LNCaP clone FGC (cell line): ENCODE measurements around the gene RRP7A.
"Not testable (repeated sequence)": the region's sequence is repeated elsewhere in the genome, so short reads cannot be mapped to it uniquely, and the experiment has no call there.

Experiments
- DNase-seq: peaks from one replicate; pipeline ENCODE4 v3.0.0-alpha.2; 2011; ENCODE audit warnings: low read depth
- H3K4me3 ChIP-seq: 2 replicates; pipeline ENCODE4 v1.5.1; 2011; ENCODE audit warnings: mild to moderate bottlenecking, low read depth, low read length, control low read depth
- TF ChIP-seq, protein P1 (sequence below): IDR thresholded peaks from 2 replicates; pipeline ENCODE4 v1.5.1; 2012; ENCODE audit warnings: mild to moderate bottlenecking; ENCODE audit not compliant: control insufficient read depth, insufficient read depth; ENCODE audit errors: extremely low read depth

Gene RRP7A

GRCh38 chr22:42519525-42520401 lies at the start of gene RRP7A:
TSS of gene RRP7A (minus strand) at chr22:42519796. CDS start at chr22:42519786, 10 bp downstream.
- peak within 1 kb of the TSS; percentile 60 for H3K4me3 ChIP-seq
- TF ChIP-seq, protein P1, sequence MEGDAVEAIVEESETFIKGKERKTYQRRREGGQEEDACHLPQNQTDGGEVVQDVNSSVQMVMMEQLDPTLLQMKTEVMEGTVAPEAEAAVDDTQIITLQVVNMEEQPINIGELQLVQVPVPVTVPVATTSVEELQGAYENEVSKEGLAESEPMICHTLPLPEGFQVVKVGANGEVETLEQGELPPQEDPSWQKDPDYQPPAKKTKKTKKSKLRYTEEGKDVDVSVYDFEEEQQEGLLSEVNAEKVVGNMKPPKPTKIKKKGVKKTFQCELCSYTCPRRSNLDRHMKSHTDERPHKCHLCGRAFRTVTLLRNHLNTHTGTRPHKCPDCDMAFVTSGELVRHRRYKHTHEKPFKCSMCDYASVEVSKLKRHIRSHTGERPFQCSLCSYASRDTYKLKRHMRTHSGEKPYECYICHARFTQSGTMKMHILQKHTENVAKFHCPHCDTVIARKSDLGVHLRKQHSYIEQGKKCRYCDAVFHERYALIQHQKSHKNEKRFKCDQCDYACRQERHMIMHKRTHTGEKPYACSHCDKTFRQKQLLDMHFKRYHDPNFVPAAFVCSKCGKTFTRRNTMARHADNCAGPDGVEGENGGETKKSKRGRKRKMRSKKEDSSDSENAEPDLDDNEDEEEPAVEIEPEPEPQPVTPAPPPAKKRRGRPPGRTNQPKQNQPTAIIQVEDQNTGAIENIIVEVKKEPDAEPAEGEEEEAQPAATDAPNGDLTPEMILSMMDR = no peak
- no peak for DNase-seq

- not testable (repeated sequence) for DNase-seq, H3K4me3 ChIP-seq
These were observed 48.4 kb upstream of the RRP7A start for GRCh38 chr22:42567950-42568349.

GRCh38 chr22:42565956-42566355 lies 46.4 kb upstream of the RRP7A start:
- no peak overlapping the region for H3K4me3 ChIP-seq
- TF ChIP-seq, protein P1 = no peak
- DNase-seq = no peak

- H3K4me3 ChIP-seq = no peak overlapping the region
- TF ChIP-seq, protein P1 = no peak
- no peak for DNase-seq
These were observed 45.1 kb upstream of the RRP7A start for GRCh38 chr22:42564699-42565098.

GRCh38 chr22:42563943-42564342 lies 44.3 kb upstream of the RRP7A start:
- not testable (repeated sequence) for DNase-seq, H3K4me3 ChIP-seq

DNA sequence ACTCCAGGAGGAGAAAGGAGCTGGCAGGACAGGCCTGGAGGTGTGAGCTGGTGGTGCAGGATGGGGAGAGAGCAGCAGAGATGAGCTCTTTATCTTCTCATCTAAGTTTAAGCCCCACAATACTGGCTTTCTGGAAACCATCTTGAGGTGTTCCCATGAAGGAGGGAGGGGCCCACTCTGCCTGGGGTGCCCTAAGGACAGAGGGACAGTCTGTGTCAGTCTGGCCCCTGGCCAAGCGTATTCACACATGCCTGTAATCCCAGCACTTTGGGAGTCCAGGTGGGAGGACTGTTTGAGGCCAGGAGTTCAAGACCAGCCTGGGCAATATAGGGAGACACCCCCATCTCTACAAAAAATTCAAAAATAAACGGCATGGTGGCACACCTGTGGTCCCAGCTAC lies 43.1 kb upstream of the RRP7A start:
- no peak for DNase-seq
- TF ChIP-seq, protein P1 = no peak
- H3K4me3 ChIP-seq = no peak overlapping the region

- no peak for DNase-seq
- TF ChIP-seq, protein P1 = no peak
These were observed 42.7 kb upstream of the RRP7A start for GRCh38 chr22:42562279-42562678.

DNA sequence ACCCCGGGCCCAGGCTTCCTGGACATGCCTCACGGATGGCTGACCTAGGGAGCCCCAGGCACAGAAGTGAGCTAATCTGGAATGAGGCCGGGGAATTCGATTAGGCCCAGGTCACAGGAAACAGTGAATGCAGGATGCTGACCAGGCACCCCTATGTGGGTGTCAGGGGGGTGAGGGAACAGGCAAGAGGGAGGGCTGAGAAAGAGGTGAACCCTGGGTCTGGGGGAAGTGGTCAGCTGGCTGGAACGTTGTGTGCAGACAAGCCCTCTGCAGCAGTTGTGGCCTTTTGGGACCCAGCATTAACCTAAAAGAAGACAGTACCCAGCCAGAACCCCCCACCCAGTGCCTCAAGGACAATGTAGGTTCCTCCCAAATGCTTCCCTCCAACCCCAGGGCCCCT lies 42.3 kb upstream of the RRP7A start:
- TF ChIP-seq, protein P1 = no peak
- DNase-seq = no peak
- H3K4me3 ChIP-seq = no peak overlapping the region

More at GRCh38 chr22:42562279-42562678, 42.7 kb upstream of the RRP7A start:
- no peak overlapping the region for H3K4me3 ChIP-seq
